ENCODE results near the gene PLCD3.

The PLCD3 gene

GRCh38 chr17:45132320-45132571 is at the start of gene PLCD3:
Gene PLCD3 (minus strand): TSS chr17:45132515. CDS start chr17:45132410, 105 bp downstream.
- no peak for DNase-seq

GRCh38 chr17:45177563-45177962 is 45.2 kb upstream of the PLCD3 start:
- DNase-seq = no peak

- DNase-seq = no peak
These were observed 43.4 kb upstream of the PLCD3 start for GRCh38 chr17:45175759-45176115.

DNA sequence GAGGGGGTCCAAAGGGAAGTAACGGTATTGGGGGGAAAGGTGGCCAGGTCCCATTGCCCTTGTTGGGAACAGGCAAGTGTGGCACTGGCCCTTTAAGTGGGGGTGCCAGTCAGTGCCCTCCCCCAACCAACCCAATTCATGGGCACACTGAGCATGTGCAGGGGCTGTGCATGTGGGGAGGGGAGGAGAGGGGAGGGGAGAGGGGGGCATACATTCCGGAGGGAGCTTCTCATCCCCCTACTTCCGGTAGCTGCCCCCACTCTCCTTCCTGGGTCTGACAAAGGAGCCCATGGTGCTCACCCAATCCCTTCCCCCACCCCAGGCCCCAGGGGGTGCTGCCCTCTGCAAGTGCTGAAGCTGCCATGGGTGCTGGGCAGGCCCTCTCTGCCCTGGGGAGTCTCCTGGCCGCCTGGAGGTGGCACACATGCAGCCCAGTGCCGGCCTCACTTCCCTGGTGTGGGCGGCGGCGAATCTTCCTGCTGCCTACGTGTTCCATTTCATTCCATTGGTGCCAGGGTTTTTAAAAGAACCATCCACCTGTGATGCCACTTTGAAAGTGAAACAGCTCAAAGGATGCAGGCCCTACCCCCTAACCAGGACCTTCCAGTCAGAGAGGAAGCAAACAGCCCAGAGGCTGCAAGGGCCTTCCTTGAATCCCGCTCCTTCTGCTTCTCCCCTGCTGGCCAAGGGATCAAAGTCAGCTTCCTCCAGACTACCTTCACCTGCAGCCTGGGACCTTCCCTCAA is 40.4 kb upstream of the PLCD3 start:
- DNase-seq = peak; percentile 8 to 65

- no peak for DNase-seq
These were observed 39.9 kb upstream of the PLCD3 start for GRCh38 chr17:45172232-45172540.

GRCh38 chr17:45171338-45172231 is 39.3 kb upstream of the PLCD3 start:
- DNase-seq = no peak

DNA sequence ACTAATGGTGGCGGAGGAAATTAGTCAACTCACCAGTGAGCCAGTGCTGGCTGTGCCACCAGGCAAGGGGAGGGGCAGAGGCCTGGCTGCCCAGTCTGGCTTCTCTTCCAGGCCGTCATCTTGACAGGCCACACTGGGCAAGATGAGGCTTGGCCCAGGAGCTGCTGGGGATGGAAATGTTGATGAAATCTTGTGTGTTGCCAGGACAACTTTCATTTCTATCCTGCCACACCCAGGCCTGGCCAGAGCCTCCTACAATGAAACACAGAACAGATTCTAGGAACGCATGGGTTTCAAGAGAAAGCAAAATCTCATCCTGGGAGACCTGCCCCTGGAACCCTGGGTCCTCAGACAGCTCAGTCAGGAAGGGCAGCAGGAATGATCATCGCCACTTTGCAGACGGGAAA is 38.6 kb upstream of the PLCD3 start:
- DNase-seq = no peak

GRCh38 chr17:45170280-45170930 is 38.1 kb upstream of the PLCD3 start:
- DNase-seq = no peak

DNA sequence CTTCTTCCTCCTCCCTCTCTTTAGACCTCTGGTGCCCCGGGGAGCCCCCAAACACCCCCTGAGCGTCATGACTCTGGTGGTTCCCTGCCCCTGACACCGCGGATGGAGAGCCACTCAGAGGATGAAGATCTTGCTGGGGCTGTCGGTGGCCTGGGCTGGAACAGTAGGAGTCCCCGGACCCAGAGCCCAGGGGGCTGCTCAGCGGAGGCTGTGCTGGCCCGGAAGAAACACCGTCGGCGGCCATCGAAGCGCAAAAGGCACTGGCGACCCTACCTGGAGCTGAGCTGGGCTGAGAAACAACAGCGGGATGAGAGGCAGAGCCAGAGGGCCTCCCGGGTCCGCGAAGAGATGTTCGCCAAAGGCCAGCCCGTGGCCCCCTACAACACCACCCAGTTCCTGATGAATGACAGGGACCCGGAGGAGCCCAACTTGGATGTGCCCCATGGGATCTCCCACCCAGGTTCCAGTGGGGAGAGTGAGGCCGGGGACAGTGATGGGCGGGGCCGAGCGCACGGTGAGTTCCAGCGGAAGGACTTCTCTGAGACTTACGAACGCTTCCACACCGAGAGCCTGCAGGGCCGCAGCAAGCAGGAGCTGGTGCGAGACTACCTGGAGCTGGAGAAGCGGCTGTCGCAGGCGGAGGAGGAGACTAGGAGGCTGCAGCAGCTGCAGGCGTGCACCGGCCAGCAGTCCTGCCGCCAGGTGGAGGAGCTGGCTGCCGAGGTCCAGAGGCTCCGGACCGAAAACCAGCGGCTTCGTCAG is 36.9 kb upstream of the PLCD3 start:
- no peak for DNase-seq

DNA sequence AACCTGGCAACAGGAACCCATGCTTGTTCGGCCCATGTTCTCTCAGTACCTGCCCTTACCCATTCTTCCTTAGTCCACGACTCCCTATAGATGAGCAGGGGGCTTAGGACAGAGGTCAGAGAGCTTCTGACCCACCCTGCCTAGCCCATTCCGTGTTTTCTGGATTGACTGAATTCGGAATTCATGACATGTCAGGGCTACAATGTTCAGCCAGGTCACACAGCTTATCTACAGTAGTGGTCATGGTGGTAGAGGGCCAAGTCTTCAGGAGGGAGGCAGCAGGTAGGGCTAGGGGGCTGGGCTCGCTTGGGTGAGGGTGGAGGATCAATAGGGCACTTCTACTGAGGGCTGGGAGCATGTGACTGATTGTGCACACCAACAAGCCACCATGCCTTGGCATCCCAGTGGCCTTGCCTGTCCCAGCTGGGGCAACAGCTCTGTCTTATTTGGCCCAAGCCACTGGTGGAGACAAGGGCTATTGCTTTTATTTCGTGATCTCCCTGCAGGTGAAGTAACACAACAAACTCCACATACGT is 32.5 kb upstream of the PLCD3 start:
- DNase-seq = no peak

- no peak for DNase-seq
These were observed 29.8 kb upstream of the PLCD3 start for GRCh38 chr17:45162025-45162687.

DNA sequence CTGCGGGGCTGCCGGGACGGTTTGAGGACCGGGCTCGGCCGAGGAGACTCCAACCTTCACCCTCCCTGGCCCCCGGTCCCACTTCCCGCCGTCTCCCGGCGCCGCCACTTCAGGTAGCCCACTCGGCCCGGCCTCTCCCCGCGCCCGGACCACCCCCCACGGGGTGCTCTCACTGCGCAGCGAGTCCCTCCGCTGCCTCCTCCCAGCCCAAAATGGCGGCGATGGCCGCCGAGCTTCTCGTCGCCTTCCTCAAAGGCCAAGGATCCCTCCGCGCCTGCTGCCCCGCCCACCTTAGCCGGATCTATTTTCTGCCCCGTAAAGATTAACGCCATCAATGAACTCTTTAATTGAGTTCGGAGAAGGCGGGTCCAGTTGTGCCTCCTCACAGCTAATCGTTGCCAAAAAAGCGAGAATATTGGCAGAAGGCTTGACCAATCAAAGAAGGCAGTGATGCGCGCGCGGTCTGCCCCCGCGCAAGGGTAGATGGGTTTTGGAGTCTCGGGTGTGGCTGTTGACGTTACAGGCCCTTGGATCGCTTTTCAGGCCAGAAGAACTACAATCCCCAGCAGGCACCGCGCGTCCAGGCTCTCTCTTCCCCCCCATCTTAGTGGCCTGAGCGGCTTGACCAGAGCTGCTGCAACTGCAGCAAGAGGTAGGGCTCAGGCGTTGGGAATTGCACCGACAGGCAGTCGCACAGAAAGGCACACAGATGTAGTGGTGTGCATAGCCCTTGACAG is 29.1 kb upstream of the PLCD3 start, which contains the start of gene HEXIM2:
TSS of gene HEXIM2 (plus strand) at position 588 of the 737 bp plus-strand sequence. CDS start 919 bp downstream, outside the sequence.
- peak; percentile 100 for DNase-seq

GRCh38 chr17:45160447-45161287 is 28.4 kb upstream of the PLCD3 start:
- DNase-seq = peak; percentile 62 to 79

GRCh38 chr17:45156242-45156641 is 23.9 kb upstream of the PLCD3 start:
- DNase-seq = no peak

DNA sequence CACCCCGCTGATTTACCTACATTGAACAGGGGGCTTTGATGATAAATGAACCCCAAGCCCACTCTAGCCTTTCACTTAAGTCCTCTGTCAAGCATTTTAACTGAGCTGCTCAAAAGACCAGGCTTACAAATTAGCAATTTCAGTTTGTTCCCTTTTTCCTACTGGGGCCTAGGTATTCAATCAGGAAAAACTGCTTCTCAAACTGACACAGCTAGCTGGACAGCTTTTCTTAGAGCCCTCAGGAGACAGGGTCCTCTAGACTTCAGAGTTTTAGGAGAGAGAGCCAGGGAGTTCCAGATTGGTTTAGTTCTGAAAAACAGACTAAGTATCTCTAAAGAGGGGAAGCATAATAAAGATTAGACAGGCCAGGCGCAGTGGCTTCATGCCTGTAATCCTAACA is 23.2 kb upstream of the PLCD3 start:
- no peak for DNase-seq

DNA sequence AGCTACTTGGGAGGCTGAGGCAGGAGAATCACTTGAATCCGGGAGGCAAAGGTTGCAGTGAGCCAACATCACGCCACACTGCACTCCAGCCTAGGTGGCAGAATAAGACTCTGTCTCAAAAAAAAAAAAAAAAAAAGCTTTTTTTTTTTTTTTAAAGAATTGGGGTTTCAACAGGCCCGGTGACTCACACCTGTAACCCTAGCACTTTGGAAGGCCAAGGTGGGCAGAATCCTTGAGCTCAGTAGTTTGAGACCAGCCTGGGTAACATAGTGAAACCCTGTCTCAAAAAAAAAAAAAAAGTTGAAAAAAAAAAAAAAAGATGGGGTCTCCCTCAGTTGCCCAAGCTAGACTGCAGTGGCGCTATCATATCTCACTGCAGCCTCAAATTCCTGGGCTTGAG is 22.7 kb upstream of the PLCD3 start:
- DNase-seq = no peak

DNA sequence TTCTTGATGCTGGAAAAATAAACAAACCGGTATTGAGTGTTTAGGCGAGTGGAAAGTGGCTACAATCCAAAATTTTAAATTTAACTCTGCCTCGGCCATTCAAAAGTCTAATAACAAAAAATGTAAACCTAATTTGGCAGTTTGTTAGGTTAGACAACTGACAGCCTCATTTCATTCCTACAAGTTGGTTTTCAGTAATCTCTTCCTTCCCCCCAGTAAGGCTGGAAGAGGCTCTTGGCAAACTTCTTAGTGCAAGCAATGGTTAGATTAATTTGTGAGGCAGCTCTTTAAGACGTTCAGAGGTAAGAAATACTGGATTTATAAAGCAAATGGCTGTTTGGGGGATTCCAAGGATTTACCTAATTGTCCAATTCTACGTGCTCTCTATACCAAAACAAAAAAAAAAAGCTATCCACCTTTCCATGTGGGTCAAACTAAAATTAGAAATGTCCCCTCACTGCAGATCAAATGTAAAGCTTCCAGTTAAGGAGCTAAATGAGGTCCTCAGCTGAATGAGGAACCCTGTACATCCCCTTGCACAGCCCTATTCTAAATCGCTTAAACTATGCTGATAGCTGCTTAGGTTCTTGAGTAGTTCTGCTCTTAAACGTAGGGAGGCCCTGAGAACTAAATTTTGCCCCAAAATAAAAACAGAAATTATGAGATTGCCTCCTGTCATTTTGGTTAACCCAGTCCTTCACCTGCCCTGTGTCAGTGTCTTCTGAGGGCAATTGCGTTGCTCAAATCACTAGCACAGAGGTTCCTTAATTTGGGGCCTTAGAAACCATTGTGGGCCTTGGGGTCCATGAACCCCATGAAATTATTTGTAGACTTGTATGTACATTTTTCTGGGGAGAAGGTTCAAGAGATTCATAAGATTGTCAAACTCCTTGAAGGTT is 18.8 kb upstream of the PLCD3 start:
- no peak for DNase-seq

DNA sequence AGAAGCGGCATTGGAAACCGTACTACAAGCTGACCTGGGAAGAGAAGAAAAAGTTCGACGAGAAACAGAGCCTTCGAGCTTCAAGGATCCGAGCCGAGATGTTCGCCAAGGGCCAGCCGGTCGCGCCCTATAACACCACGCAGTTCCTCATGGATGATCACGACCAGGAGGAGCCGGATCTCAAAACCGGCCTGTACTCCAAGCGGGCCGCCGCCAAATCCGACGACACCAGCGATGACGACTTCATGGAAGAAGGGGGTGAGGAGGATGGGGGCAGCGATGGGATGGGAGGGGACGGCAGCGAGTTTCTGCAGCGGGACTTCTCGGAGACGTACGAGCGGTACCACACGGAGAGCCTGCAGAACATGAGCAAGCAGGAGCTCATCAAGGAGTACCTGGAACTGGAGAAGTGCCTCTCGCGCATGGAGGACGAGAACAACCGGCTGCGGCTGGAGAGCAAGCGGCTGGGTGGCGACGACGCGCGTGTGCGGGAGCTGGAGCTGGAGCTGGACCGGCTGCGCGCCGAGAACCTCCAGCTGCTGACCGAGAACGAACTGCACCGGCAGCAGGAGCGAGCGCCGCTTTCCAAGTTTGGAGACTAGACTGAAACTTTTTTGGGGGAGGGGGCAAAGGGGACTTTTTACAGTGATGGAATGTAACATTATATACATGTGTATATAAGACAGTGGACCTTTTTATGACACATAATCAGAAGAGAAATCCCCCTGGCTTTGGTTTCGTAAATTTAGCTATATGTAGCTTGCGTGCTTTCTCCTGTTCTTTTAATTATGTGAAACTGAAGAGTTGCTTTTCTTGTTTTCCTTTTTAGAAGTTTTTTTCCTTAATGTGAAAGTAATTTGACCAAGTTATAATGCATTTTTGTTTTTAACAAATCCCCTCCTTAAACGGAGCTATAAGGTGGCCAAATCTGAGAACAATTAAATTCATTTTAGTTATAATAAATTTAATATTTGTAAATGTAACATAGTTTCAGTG is 17.7 kb upstream of the PLCD3 start:
- DNase-seq = peak; percentile 47 to 79

Data from NCI-H526 (cell line).